ENCODE measurements around the gene HLA-DMB.
A peak's percentile ranks its signal among the peaks of the same experiment; 100 is the strongest.

The HLA-DMB gene

GRCh38 chr6:32972353-32973143, 31.7 kb upstream of the HLA-DMB start:
- no peak overlapping the region for H2BK120ac ChIP-seq (ENCODE audit: low read depth, low read length)
- H3K4me2 ChIP-seq (ENCODE audit: insufficient read depth, low read length, poor library complexity, severe bottlenecking), result peak overlapping the region; percentile 71
- peak overlapping the region; percentile 83 for H3K18ac ChIP-seq (ENCODE audit: low read length)
- peaks cover 39 to 59% of the 10 kb centered on the region in 2 donors for H3K36me3 ChIP-seq (replicated peaks in 1 of 2; ENCODE audit: control insufficient read depth in 2 of 2, insufficient read depth in 2 of 2, low read length in 2 of 2)
- peak overlapping the region; percentile 97 for H3K9ac ChIP-seq (ENCODE audit: low read depth, low read length, poor library complexity)
- peak overlapping the region; percentile 98 for H3K23ac ChIP-seq (ENCODE audit: low read depth, low read length, poor library complexity)
- peaks cover 2 to 7% of the 10 kb centered on the region in 2 donors for H3K4me1 ChIP-seq (ENCODE audit: control insufficient read depth in 2 of 2, insufficient read depth in 1 of 2, low read depth in 1 of 2, low read length in 2 of 2)
- no peak overlapping the region for H4K91ac ChIP-seq (ENCODE audit: low read depth, low read length, poor library complexity)
- WGBS, 2 donors (ENCODE audit: extremely low coverage in 2 of 2, insufficient read length in 2 of 2, insufficient replicate concordance in 1 of 2), result no CpG with 5 or more reads among the region's 70 CpGs
- H2BK15ac ChIP-seq (ENCODE audit: low read length), result no peak overlapping the region
- H3K9me3 ChIP-seq (replicated peaks in 1 of 2; ENCODE audit: control insufficient read depth in 2 of 2, insufficient read depth in 1 of 2, low read depth in 1 of 2, low read length in 2 of 2), result no peaks in the 10 kb centered on the region
- H3K79me1 ChIP-seq (ENCODE audit: low read depth, low read length), result peaks cover 4% of the 10 kb centered on the region
- DNase-seq (ENCODE audit: low spot score), result no peak
- H2BK12ac ChIP-seq (ENCODE audit: low read length), result no peak overlapping the region
- peak overlapping the region; percentile 77 for H3K27ac ChIP-seq (replicated peaks; ENCODE audit: low read length)
- H4K8ac ChIP-seq (ENCODE audit: low read depth, low read length), result no peak overlapping the region
- H2AK5ac ChIP-seq (ENCODE audit: low read depth, low read length), result peak overlapping the region; percentile 20
- peak overlapping the region; percentile 42 for H2BK5ac ChIP-seq (ENCODE audit: low read length)
- peak overlapping the region; percentile 81 to 97 for H3K4me3 ChIP-seq (ENCODE audit: low read length in 2 of 2)
- peak overlapping the region; percentile 60 for H3K14ac ChIP-seq (ENCODE audit: low read length)
- H2AFZ ChIP-seq (ENCODE audit: low read length), result no peak overlapping the region
- no peaks in the 10 kb centered on the region for H3K27me3 ChIP-seq (ENCODE audit: control insufficient read depth in 3 of 3, insufficient read depth in 3 of 3, low read depth in 1 of 3, low read length in 3 of 3)
- H3K4ac ChIP-seq (ENCODE audit: low read length), result no peak overlapping the region

GRCh38 chr6:32971581-32972352, 30.9 kb upstream of the HLA-DMB start:
- no peak overlapping the region for H3K4ac ChIP-seq (ENCODE audit: low read length)
- H2BK120ac ChIP-seq (ENCODE audit: low read depth, low read length), result no peak overlapping the region
- H2BK15ac ChIP-seq (ENCODE audit: low read length), result no peak overlapping the region
- peaks cover 3% of the 10 kb centered on the region for H3K79me1 ChIP-seq (ENCODE audit: low read depth, low read length)
- H3K23ac ChIP-seq (ENCODE audit: low read depth, low read length, poor library complexity), result peak overlapping the region; percentile 98
- peak overlapping the region; percentile 20 for H2AK5ac ChIP-seq (ENCODE audit: low read depth, low read length)
- peak overlapping the region; percentile 79 for H3K4me2 ChIP-seq (ENCODE audit: insufficient read depth, low read length, poor library complexity, severe bottlenecking)
- no peaks in the 10 kb centered on the region for H3K27me3 ChIP-seq (ENCODE audit: control insufficient read depth in 3 of 3, insufficient read depth in 3 of 3, low read depth in 1 of 3, low read length in 3 of 3)
- no peak overlapping the region for H2AFZ ChIP-seq (ENCODE audit: low read length)
- peak overlapping the region; percentile 42 for H2BK5ac ChIP-seq (ENCODE audit: low read length)
- no peak overlapping the region for H2BK12ac ChIP-seq (ENCODE audit: low read length)
- no peak overlapping the region for H4K91ac ChIP-seq (ENCODE audit: low read depth, low read length, poor library complexity)
- no peaks in the 10 kb centered on the region for H3K9me3 ChIP-seq (replicated peaks in 1 of 2; ENCODE audit: control insufficient read depth in 2 of 2, insufficient read depth in 1 of 2, low read depth in 1 of 2, low read length in 2 of 2)
- H3K36me3 ChIP-seq (replicated peaks in 1 of 2; ENCODE audit: control insufficient read depth in 2 of 2, insufficient read depth in 2 of 2, low read length in 2 of 2), result peaks cover 32 to 51% of the 10 kb centered on the region in 2 donors
- peaks cover 5 to 7% of the 10 kb centered on the region in 2 donors for H3K4me1 ChIP-seq (ENCODE audit: control insufficient read depth in 2 of 2, insufficient read depth in 1 of 2, low read depth in 1 of 2, low read length in 2 of 2)
- WGBS, 2 donors (ENCODE audit: extremely low coverage in 2 of 2, insufficient read length in 2 of 2, insufficient replicate concordance in 1 of 2), result no CpG with 5 or more reads among the region's 58 CpGs
- peak overlapping the region; percentile 90 to 97 for H3K4me3 ChIP-seq (ENCODE audit: low read length in 2 of 2)
- peak overlapping the region; percentile 18 for H3K9ac ChIP-seq (ENCODE audit: low read depth, low read length, poor library complexity)
- H3K27ac ChIP-seq (replicated peaks; ENCODE audit: low read length), result peak overlapping the region; percentile 100
- H3K18ac ChIP-seq (ENCODE audit: low read length), result peak overlapping the region; percentile 94
- H3K14ac ChIP-seq (ENCODE audit: low read length), result no peak overlapping the region
- peak; percentile 100 for DNase-seq (ENCODE audit: low spot score)
- no peak overlapping the region for H4K8ac ChIP-seq (ENCODE audit: low read depth, low read length)

GRCh38 chr6:32971242-32971580, 30.4 kb upstream of the HLA-DMB start:
- Histone ChIP-seq H3K18ac (ENCODE audit: low read length) (peak overlapping the region; percentile 91), H3K4me3 (ENCODE audit: low read length in 2 of 2) (peak overlapping the region; percentile 90 to 94), H3K79me1 (ENCODE audit: low read depth, low read length) (peaks cover 3% of the 10 kb centered on the region), H3K23ac (ENCODE audit: low read depth, low read length, poor library complexity) (peak overlapping the region; percentile 98), H3K4me2 (ENCODE audit: insufficient read depth, low read length, poor library complexity, severe bottlenecking) (peak overlapping the region; percentile 79), H2AK5ac (ENCODE audit: low read depth, low read length) (peak overlapping the region; percentile 90), H2BK12ac (ENCODE audit: low read length) (no peak overlapping the region), H3K14ac (ENCODE audit: low read length) (no peak overlapping the region), H3K27me3 (ENCODE audit: control insufficient read depth in 3 of 3, insufficient read depth in 3 of 3, low read depth in 1 of 3, low read length in 3 of 3) (no peaks in the 10 kb centered on the region), H2BK120ac (ENCODE audit: low read depth, low read length) (no peak overlapping the region), H3K4me1 (ENCODE audit: control insufficient read depth in 2 of 2, insufficient read depth in 1 of 2, low read depth in 1 of 2, low read length in 2 of 2) (peaks cover 7% of the 10 kb centered on the region in 2 donors), H2BK5ac (ENCODE audit: low read length) (peak overlapping the region; percentile 99), H4K8ac (ENCODE audit: low read depth, low read length) (no peak overlapping the region), H2AFZ (ENCODE audit: low read length) (no peak overlapping the region), H4K91ac (ENCODE audit: low read depth, low read length, poor library complexity) (no peak overlapping the region), H3K36me3 (replicated peaks in 1 of 2; ENCODE audit: control insufficient read depth in 2 of 2, insufficient read depth in 2 of 2, low read length in 2 of 2) (peaks cover 26 to 46% of the 10 kb centered on the region in 2 donors), H3K4ac (ENCODE audit: low read length) (no peak overlapping the region), H3K9me3 (replicated peaks in 1 of 2; ENCODE audit: control insufficient read depth in 2 of 2, insufficient read depth in 1 of 2, low read depth in 1 of 2, low read length in 2 of 2) (no peaks in the 10 kb centered on the region), H3K27ac (replicated peaks; ENCODE audit: low read length) (peak overlapping the region; percentile 100), H3K9ac (ENCODE audit: low read depth, low read length, poor library complexity) (peak overlapping the region; percentile 75), H2BK15ac (ENCODE audit: low read length) (no peak overlapping the region)
- no peak for DNase-seq (ENCODE audit: low spot score)
- no CpG with 5 or more reads among the region's 15 CpGs for WGBS, 2 donors (ENCODE audit: extremely low coverage in 2 of 2, insufficient read length in 2 of 2, insufficient replicate concordance in 1 of 2)
